Endothelial cell of umbilical vein (primary cell): ENCODE results near the gene ABCF1.

Experiments used
- EZH2 ChIP-seq: IDR thresholded peaks from 2 replicates; pipeline ENCODE4 v1.6.1; 2012; ENCODE audit warnings: borderline replicate concordance, low read depth, mild to moderate bottlenecking, moderate library complexity, low read length, inconsistent platforms; ENCODE audit not compliant: severe bottlenecking
- FOS ChIP-seq: IDR thresholded peaks from 2 replicates; pipeline ENCODE4 v1.6.1; 2011; ENCODE audit warnings: mild to moderate bottlenecking, low read length, moderate library complexity, borderline replicate concordance; ENCODE audit not compliant: insufficient read depth
- GATA2 ChIP-seq: IDR thresholded peaks from 2 replicates; pipeline ENCODE4 v1.7.0; 2011; ENCODE audit warnings: low read depth, mild to moderate bottlenecking, moderate library complexity, mixed read lengths, low read length; ENCODE audit not compliant: insufficient read length, insufficient read depth
- JUN ChIP-seq: IDR thresholded peaks from 2 replicates; pipeline ENCODE4 v1.6.1; 2011; ENCODE audit warnings: borderline replicate concordance, low read depth; ENCODE audit not compliant: insufficient read length, insufficient read depth
- MYC ChIP-seq: IDR thresholded peaks from one replicate; pipeline ENCODE4 v1.6.1; 2011; ENCODE audit warnings: mild to moderate bottlenecking, low read depth, low read length
- POLR2A ChIP-seq: IDR thresholded peaks from 2 replicates; pipeline ENCODE4 v1.6.1; 2012; ENCODE audit warnings: low read depth, mild to moderate bottlenecking, control low read depth, low read length
- POLR2AphosphoS5 ChIP-seq: IDR thresholded peaks from 2 replicates; pipeline ENCODE4 v1.6.1; 2012; ENCODE audit warnings: low read depth, mild to moderate bottlenecking, control low read depth, low read length, moderate library complexity; ENCODE audit not compliant: insufficient read depth
- TF ChIP-seq, protein P1 (sequence below), 2 donors: IDR thresholded peaks; 1 replicate in 1 of 2; 2 replicates in 1 of 2; pipeline ENCODE4 v1.5.1; 2011; ENCODE audit warnings: low read length in 2 of 2, mild to moderate bottlenecking in 2 of 2, moderate library complexity in 2 of 2, control low read depth in 1 of 2, inconsistent platforms in 1 of 2, low read depth in 1 of 2; ENCODE audit not compliant: insufficient read depth in 1 of 2; ENCODE audit errors: extremely low read depth in 1 of 2
- TF ChIP-seq, protein P2 (sequence below): IDR thresholded peaks from 2 replicates; pipeline ENCODE4 v1.6.1; 2011; ENCODE audit not compliant: insufficient read depth, insufficient read length

DNA sequence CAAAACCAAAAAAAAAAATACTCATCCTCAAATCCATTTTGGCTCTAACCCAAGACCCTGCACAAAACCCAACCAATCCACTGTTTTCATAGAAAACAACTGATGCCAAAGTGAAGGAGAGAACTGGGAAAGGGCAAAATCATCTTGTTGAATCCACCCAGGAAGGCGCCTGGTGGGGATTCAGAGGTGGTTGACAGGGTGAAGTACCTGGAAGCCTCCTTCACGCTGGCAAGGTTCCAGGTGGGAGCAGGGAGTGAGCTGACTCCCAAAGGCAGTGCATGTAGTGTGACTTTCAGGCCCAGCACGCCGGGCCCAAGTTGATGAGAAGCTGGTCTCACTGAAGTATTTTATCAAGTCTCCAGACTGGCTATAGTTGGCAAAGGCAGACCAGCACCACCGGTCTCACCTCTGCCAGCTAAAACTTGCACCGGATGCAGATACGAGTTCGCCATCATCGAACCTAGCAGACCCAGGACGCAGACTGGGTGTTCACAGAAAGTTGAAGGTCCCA is 29.3 kb downstream of the ABCF1 start:
- TF ChIP-seq, protein P1, sequence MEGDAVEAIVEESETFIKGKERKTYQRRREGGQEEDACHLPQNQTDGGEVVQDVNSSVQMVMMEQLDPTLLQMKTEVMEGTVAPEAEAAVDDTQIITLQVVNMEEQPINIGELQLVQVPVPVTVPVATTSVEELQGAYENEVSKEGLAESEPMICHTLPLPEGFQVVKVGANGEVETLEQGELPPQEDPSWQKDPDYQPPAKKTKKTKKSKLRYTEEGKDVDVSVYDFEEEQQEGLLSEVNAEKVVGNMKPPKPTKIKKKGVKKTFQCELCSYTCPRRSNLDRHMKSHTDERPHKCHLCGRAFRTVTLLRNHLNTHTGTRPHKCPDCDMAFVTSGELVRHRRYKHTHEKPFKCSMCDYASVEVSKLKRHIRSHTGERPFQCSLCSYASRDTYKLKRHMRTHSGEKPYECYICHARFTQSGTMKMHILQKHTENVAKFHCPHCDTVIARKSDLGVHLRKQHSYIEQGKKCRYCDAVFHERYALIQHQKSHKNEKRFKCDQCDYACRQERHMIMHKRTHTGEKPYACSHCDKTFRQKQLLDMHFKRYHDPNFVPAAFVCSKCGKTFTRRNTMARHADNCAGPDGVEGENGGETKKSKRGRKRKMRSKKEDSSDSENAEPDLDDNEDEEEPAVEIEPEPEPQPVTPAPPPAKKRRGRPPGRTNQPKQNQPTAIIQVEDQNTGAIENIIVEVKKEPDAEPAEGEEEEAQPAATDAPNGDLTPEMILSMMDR (IDR thresholded peaks at IDR 0.05; ENCODE audit: extremely low read depth in 1 of 2, insufficient read depth in 1 of 2, low read depth in 1 of 2, low read length in 2 of 2), result no peak
- TF ChIP-seq POLR2A (peak; percentile 20), GATA2 (no peak), POLR2AphosphoS5 (peak; percentile 37), EZH2 (no peak), MYC (no peak), JUN (no peak), FOS (no peak)
- TF ChIP-seq, protein P2, sequence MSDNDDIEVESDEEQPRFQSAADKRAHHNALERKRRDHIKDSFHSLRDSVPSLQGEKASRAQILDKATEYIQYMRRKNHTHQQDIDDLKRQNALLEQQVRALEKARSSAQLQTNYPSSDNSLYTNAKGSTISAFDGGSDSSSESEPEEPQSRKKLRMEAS, result no peak
